Measurements from ENCODE around the gene IPCEF1. TPM values are rescaled to one million over a fixed set of nuclear protein-coding genes. Genes with fewer than 3 reads are reported as not detected.

IPCEF1 gene
- total RNA-seq, 1 experiment from 2014 or later: 0.28 TPM

GRCh38 chr6:154157706-154158105 lies 198.9 kb downstream of the IPCEF1 start:
- CTCF ChIA-PET: no interaction called here

DNA sequence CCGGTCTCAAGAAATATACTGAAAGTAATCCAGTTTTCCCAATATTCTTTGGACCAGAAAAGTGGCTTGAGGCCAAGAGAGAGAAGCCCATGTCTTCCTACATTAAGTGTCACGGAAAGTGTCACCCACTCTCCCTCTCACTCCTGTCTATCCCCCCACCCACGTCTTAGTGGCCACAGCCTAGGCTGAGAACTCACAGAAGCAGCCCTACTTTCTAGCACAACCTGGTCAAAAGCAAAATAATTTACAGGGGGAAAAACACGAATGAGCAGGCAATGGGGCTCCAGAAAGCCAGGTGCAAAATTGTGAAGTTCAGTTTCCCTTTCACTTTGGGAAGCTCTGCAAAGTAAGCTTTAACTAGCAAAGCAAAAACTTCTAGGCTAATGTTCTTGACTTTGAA lies 199.5 kb downstream of the IPCEF1 start:
- no peaks in the 10 kb centered on the region for H3K9me3 ChIP-seq (ENCODE audit: control insufficient read depth, insufficient read depth, low read depth, low read length)
- ATAC-seq (no peak), DNase-seq (ENCODE audit: low read depth, low spot score) (no peak)
- ChIA-PET CTCF (no interaction called here), POLR2A (no interaction called here)
- no peak overlapping the region; a peak in 1 of 4 replicates for H3K4me3 ChIP-seq (ENCODE audit: low read depth in 2 of 2, low read length in 2 of 2)
- no peaks in the 10 kb centered on the region for H3K4me1 ChIP-seq (ENCODE audit: control insufficient read depth, insufficient read depth, low read length)
- H3K36me3 ChIP-seq (ENCODE audit: control insufficient read depth, insufficient read depth, low read length): no peaks in the 10 kb centered on the region
- TF ChIP-seq CTCF (IDR thresholded peaks at IDR 0.05) (no peak), SIN3A (IDR thresholded peaks at IDR 0.05; ENCODE audit: borderline replicate concordance, insufficient read depth, low read depth, low read length) (no peak), POLR2AphosphoS5 (IDR thresholded peaks at IDR 0.05; ENCODE audit: low read depth, low read length) (no peak), TCF7L2 (IDR thresholded peaks at IDR 0.05; ENCODE audit: low read depth, low read length) (no peak)
- TF ChIP-seq, protein P1, sequence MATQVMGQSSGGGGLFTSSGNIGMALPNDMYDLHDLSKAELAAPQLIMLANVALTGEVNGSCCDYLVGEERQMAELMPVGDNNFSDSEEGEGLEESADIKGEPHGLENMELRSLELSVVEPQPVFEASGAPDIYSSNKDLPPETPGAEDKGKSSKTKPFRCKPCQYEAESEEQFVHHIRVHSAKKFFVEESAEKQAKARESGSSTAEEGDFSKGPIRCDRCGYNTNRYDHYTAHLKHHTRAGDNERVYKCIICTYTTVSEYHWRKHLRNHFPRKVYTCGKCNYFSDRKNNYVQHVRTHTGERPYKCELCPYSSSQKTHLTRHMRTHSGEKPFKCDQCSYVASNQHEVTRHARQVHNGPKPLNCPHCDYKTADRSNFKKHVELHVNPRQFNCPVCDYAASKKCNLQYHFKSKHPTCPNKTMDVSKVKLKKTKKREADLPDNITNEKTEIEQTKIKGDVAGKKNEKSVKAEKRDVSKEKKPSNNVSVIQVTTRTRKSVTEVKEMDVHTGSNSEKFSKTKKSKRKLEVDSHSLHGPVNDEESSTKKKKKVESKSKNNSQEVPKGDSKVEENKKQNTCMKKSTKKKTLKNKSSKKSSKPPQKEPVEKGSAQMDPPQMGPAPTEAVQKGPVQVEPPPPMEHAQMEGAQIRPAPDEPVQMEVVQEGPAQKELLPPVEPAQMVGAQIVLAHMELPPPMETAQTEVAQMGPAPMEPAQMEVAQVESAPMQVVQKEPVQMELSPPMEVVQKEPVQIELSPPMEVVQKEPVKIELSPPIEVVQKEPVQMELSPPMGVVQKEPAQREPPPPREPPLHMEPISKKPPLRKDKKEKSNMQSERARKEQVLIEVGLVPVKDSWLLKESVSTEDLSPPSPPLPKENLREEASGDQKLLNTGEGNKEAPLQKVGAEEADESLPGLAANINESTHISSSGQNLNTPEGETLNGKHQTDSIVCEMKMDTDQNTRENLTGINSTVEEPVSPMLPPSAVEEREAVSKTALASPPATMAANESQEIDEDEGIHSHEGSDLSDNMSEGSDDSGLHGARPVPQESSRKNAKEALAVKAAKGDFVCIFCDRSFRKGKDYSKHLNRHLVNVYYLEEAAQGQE (IDR thresholded peaks at IDR 0.05; ENCODE audit: insufficient read depth in 1 of 2, low read depth in 2 of 2, low read length in 1 of 2): no peak
- in situ Hi-C loops (cut with HindIII; ENCODE audit: low pct_unique_long_range_greater_than_20kb, low sequenced_read_pairs): no loop called here
- H3K27me3 ChIP-seq (ENCODE audit: control insufficient read depth, insufficient read depth, low read length): no peaks in the 10 kb centered on the region
- no peak overlapping the region for H3K27ac ChIP-seq (ENCODE audit: low read length)
- intact Hi-C loops (cut with micrococcal nuclease; ENCODE audit: unreplicated experiment): loop anchor here (10.0 kb wide), 2 partner anchors 348 to 518 kb away; no protein-coding TSS in a partner anchor
- BruUV-seq (replicated peaks): no TSS peak

More at GRCh38 chr6:154157706-154158105, 198.9 kb downstream of the IPCEF1 start:
- in situ Hi-C loops (cut with HindIII; ENCODE audit: low pct_unique_long_range_greater_than_20kb, low sequenced_read_pairs): no loop called here
- BruUV-seq (replicated peaks): no TSS peak
- DNase-seq (ENCODE audit: low read depth, low spot score): no peak
- TF ChIP-seq POLR2AphosphoS5 (IDR thresholded peaks at IDR 0.05; ENCODE audit: low read depth, low read length) (no peak), TCF7L2 (IDR thresholded peaks at IDR 0.05; ENCODE audit: low read depth, low read length) (no peak), CTCF (IDR thresholded peaks at IDR 0.05) (no peak), SIN3A (IDR thresholded peaks at IDR 0.05; ENCODE audit: borderline replicate concordance, insufficient read depth, low read depth, low read length) (no peak)
- TF ChIP-seq, protein P1 (IDR thresholded peaks at IDR 0.05; ENCODE audit: insufficient read depth in 1 of 2, low read depth in 2 of 2, low read length in 1 of 2): no peak
- no peak overlapping the region for H3K27ac ChIP-seq (ENCODE audit: low read length)
- ATAC-seq: no peak
- H3K27me3 ChIP-seq (ENCODE audit: control insufficient read depth, insufficient read depth, low read length): no peaks in the 10 kb centered on the region
- no peak overlapping the region for H3K4me3 ChIP-seq (ENCODE audit: low read depth in 2 of 2, low read length in 2 of 2)
- POLR2A ChIA-PET: no interaction called here
- H3K36me3 ChIP-seq (ENCODE audit: control insufficient read depth, insufficient read depth, low read length): no peaks in the 10 kb centered on the region
- H3K9me3 ChIP-seq (ENCODE audit: control insufficient read depth, insufficient read depth, low read depth, low read length): no peaks in the 10 kb centered on the region
- no peaks in the 10 kb centered on the region for H3K4me1 ChIP-seq (ENCODE audit: control insufficient read depth, insufficient read depth, low read length)
- intact Hi-C loops (cut with micrococcal nuclease; ENCODE audit: unreplicated experiment): loop anchor here (10.0 kb wide), 2 partner anchors 347 to 517 kb away; no protein-coding TSS in a partner anchor
